Liver (tissue), 2 donors: Measurements from ENCODE around the gene ZNF331.

Source experiments
- YY1 ChIP-seq: IDR thresholded peaks from 2 replicates; pipeline ENCODE4 v1.6.1; 2016; ENCODE audit warnings: antibody characterized with exemption, mild to moderate bottlenecking
- TF ChIP-seq, protein P1 (sequence below): fragments of 150-350 bp; IDR thresholded peaks from 2 replicates; pipeline ENCODE4 v1.5.1; 2017; ENCODE audit warnings: improper control_type of control experiment, low read depth, low read length; ENCODE audit not compliant: missing input control
- TF ChIP-seq, protein P2 (sequence below): IDR thresholded peaks from 2 replicates; pipeline ENCODE4 v1.6.1; 2016; ENCODE audit warnings: antibody characterized with exemption, mild to moderate bottlenecking
- donor health status: healthy.

DNA sequence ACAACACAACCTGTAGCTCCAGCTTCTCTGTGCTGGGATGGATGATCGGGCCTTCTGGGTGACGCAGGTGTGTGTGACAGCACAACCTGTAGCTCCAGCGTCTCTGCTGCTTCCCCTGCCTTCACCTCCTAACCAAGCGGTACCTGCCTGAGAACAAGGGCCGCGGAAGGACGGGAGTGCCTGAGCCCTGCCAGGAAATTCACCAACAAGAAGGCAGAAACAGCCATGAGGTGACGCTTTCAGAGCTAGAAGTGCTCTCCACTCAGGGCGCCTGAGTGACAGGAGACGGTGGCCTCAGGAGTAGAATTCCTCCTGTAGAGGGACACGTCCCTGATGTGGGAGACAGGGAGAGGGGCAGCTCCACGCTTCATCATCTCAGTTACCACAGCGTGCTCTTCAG lies 17.4 kb downstream of the ZNF331 start:
- TF ChIP-seq, protein P1, sequence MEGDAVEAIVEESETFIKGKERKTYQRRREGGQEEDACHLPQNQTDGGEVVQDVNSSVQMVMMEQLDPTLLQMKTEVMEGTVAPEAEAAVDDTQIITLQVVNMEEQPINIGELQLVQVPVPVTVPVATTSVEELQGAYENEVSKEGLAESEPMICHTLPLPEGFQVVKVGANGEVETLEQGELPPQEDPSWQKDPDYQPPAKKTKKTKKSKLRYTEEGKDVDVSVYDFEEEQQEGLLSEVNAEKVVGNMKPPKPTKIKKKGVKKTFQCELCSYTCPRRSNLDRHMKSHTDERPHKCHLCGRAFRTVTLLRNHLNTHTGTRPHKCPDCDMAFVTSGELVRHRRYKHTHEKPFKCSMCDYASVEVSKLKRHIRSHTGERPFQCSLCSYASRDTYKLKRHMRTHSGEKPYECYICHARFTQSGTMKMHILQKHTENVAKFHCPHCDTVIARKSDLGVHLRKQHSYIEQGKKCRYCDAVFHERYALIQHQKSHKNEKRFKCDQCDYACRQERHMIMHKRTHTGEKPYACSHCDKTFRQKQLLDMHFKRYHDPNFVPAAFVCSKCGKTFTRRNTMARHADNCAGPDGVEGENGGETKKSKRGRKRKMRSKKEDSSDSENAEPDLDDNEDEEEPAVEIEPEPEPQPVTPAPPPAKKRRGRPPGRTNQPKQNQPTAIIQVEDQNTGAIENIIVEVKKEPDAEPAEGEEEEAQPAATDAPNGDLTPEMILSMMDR: no peak
- TF ChIP-seq, protein P2, sequence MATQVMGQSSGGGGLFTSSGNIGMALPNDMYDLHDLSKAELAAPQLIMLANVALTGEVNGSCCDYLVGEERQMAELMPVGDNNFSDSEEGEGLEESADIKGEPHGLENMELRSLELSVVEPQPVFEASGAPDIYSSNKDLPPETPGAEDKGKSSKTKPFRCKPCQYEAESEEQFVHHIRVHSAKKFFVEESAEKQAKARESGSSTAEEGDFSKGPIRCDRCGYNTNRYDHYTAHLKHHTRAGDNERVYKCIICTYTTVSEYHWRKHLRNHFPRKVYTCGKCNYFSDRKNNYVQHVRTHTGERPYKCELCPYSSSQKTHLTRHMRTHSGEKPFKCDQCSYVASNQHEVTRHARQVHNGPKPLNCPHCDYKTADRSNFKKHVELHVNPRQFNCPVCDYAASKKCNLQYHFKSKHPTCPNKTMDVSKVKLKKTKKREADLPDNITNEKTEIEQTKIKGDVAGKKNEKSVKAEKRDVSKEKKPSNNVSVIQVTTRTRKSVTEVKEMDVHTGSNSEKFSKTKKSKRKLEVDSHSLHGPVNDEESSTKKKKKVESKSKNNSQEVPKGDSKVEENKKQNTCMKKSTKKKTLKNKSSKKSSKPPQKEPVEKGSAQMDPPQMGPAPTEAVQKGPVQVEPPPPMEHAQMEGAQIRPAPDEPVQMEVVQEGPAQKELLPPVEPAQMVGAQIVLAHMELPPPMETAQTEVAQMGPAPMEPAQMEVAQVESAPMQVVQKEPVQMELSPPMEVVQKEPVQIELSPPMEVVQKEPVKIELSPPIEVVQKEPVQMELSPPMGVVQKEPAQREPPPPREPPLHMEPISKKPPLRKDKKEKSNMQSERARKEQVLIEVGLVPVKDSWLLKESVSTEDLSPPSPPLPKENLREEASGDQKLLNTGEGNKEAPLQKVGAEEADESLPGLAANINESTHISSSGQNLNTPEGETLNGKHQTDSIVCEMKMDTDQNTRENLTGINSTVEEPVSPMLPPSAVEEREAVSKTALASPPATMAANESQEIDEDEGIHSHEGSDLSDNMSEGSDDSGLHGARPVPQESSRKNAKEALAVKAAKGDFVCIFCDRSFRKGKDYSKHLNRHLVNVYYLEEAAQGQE: no peak
- no peak for TF ChIP-seq YY1
